IPS DF 19.7 (cell line): ENCODE measurements around the gene FAM72B.
"Not testable (repeated sequence)": the region's sequence is repeated elsewhere in the genome, so short reads cannot be mapped to it uniquely, and the experiment has no call there.

Source experiments
- DNase-seq: peaks from one replicate; pipeline ENCODE4 v3.0.0-alpha.2; 2013; ENCODE audit warnings: low read depth, low spot score

The FAM72B gene

GRCh38 chr1:121152788-121153187 lies 31.4 kb downstream of the FAM72B start:
- DNase-seq = not testable (repeated sequence)

- DNase-seq = not testable (repeated sequence)
Measured at GRCh38 chr1:121151294-121151693, 32.8 kb downstream of the FAM72B start.

GRCh38 chr1:121148489-121149190 lies 35.5 kb downstream of the FAM72B start:
- not testable (repeated sequence) for DNase-seq

- DNase-seq = not testable (repeated sequence)
Measured at GRCh38 chr1:121140393-121140792, 43.7 kb downstream of the FAM72B start.

GRCh38 chr1:121131494-121131893 lies 52.6 kb downstream of the FAM72B start:
- not testable (repeated sequence) for DNase-seq

- DNase-seq = not testable (repeated sequence)
Measured at GRCh38 chr1:121118480-121118824, 65.7 kb downstream of the FAM72B start.
